ENCODE data around the gene KLHL22. TPM values are rescaled to one million over a fixed set of nuclear protein-coding genes. Genes with fewer than 3 reads are reported as not detected.
A peak's percentile ranks its signal among the peaks of the same experiment; 100 is the strongest.

The KLHL22 gene
- total and polyA plus RNA-seq, 2 of the 8 experiments (the other 6 are each of a cell fraction or from before 2014, with no cell fraction given) = 9.4 to 16.2 TPM

DNA sequence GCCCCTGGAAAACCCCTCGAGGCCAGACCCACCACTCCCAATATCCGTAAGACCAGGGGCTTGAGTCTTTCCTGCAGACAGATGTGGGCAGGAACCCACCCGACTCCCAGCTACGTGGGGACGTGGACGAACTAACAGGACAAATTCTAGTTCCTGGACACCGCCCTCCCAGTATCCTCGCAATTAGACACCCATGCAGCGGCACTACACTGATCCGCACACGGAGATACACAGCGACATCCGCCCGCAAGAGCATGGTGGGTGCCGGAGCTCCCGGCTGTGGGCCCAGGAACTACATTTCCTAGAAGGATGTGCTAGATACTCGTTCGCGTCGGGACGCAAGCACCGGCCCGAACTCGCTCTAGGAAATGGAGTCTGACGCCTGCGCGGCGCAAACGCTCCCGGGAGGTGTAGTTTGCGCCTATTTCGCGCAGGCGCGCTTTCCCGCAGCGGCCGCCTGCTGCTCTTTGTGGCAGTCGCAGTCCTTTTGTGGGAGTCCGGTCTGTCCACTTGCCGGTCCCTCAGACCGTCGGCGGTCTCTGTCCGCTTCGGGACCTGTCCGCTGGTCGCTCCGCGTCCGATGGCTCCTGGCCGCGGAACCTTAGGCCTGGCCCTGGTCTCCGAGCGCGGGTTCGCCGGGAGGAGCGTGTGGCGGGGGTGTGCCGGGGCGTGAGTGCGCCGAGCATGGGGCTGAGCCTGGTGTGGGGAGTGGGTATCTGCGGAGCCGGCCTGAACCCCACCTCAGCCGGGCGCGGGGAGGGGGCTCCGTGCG, 101.7 kb downstream of the KLHL22 start, which contains the start of gene ZNF74:
TSS of gene ZNF74 (plus strand) at position 447 of the 772 bp plus-strand sequence. CDS start 478 bp downstream, outside the sequence.
- POLR2A ChIA-PET (ENCODE audit: partially characterized antibody) = interaction anchor here (0.7 to 1.0 kb wide), 5 partner anchors 14 to 99 kb away, joined by 3 to 5 read pairs (median 3); no protein-coding TSS in a partner anchor
- Histone ChIP-seq H3K18ac (ENCODE audit: extremely low read depth, low read length) (peak within 1 kb of the TSS; percentile 99), H3K23me2 (ENCODE audit: low read depth, low read length) (peaks cover 5% of the 10 kb centered on the region; the same call in 1 of the 2 replicates), H3K27me3 (replicated peaks in 1 of 4; ENCODE audit: control insufficient read depth in 3 of 4, extremely low read depth in 1 of 4, insufficient read depth in 3 of 4, low read length in 3 of 4) (no peaks in the 10 kb centered on the region), H4K20me1 (replicated peaks in 1 of 2; ENCODE audit: control insufficient read depth in 1 of 2, insufficient read depth in 2 of 2, low read length in 2 of 2) (peaks cover 2 to 10% of the 10 kb centered on the region in 2 experiments), H2AFZ (ENCODE audit: low read length) (peak within 1 kb of the TSS; percentile 93), H3K9ac (replicated peaks in 1 of 4; ENCODE audit: extremely low read depth in 1 of 4, low read depth in 3 of 4, low read length in 3 of 4) (peak within 1 kb of the TSS; percentile 79 to 91 (median 84)), H4K8ac (ENCODE audit: extremely low read depth, insufficient read depth, low read length) (peak within 1 kb of the TSS; percentile 92), H4K5ac (ENCODE audit: insufficient read length, low read depth, low read length) (peak within 1 kb of the TSS; percentile 87), H3K79me1 (ENCODE audit: low read depth, low read length) (peaks cover 7% of the 10 kb centered on the region; the same call in 1 of the 2 replicates), H3K27ac (ENCODE audit: low read depth, low read length) (peak within 1 kb of the TSS; percentile 55; the same call in 1 of the 2 replicates), H3K14ac (ENCODE audit: insufficient read length) (no peak within 1 kb of the TSS), H3K4ac (replicated peaks; ENCODE audit: insufficient read length, low read depth, low read length) (peak within 1 kb of the TSS; percentile 90), H2AK5ac (ENCODE audit: low read depth, low read length) (peak within 1 kb of the TSS; percentile 71; the same call in 1 of the 2 replicates), H3K23ac (ENCODE audit: insufficient read length) (no peak within 1 kb of the TSS), H3K4me2 (ENCODE audit: insufficient read depth in 1 of 2, low read depth in 2 of 2, low read length in 2 of 2) (peak within 1 kb of the TSS; percentile 87 to 92), H2BK12ac (ENCODE audit: low read depth, low read length) (peak within 1 kb of the TSS; percentile 64; the same call in 1 of the 2 replicates), H2BK5ac (ENCODE audit: low read depth, low read length) (no peak within 1 kb of the TSS; the same call in 1 of the 2 replicates), H3K4me1 (replicated peaks in 1 of 4; ENCODE audit: control insufficient read depth in 3 of 4, insufficient read depth in 4 of 4, low read length in 3 of 4) (peaks cover 0 to 10% (median 8%) of the 10 kb centered on the region in 4 experiments; a peak in 5 of 7 replicates), H3K4me3 (ENCODE audit: extremely low read depth in 1 of 4, insufficient read depth in 2 of 4, low read depth in 3 of 4, low read length in 4 of 4) (peak within 1 kb of the TSS; percentile 77 to 97 (median 89)), H2BK20ac (ENCODE audit: low read length) (no peak within 1 kb of the TSS), H3K9me3 (ENCODE audit: insufficient read depth in 2 of 2, low read depth in 1 of 2, low read length in 1 of 2) (no peaks in the 10 kb centered on the region), H3K36me3 (ENCODE audit: control insufficient read depth in 2 of 4, insufficient read depth in 4 of 4, low read length in 3 of 4) (no peaks in the 10 kb centered on the region; a peak in 2 of 8 replicates), H3K56ac (replicated peaks; ENCODE audit: insufficient read length, low read depth, low read length) (peak within 1 kb of the TSS; percentile 91), H2BK15ac (ENCODE audit: low read length) (peak within 1 kb of the TSS; percentile 94; the same call in 1 of the 2 replicates), H4K91ac (replicated peaks; ENCODE audit: insufficient read length, low read length) (peak within 1 kb of the TSS; percentile 56), H2BK120ac (replicated peaks; ENCODE audit: low read depth, low read length) (no peak within 1 kb of the TSS), H3K79me2 (ENCODE audit: control insufficient read depth in 1 of 2, insufficient read depth in 2 of 2, low read length in 2 of 2) (peaks cover 4 to 39% of the 10 kb centered on the region in 2 experiments; a peak in 2 of 4 replicates)
- 5% methylated on average over 70 of the region's 71 CpGs; no CpG with 5 or more reads in 1 of the 2 experiments for WGBS, 2 experiments (ENCODE audit: extremely low coverage in 1 of 2, insufficient coverage in 1 of 2, insufficient read length in 1 of 2, insufficient replicate concordance in 2 of 2, low coverage in 1 of 2, low lambda C conversion rate in 2 of 2, missing lambda C conversion rate in 1 of 2)
- DNase-seq (ENCODE audit: low read depth in 1 of 2, low spot score in 2 of 2) (peak; percentile 76 to 86), FAIRE-seq (no peak)
- CTCF ChIA-PET (ENCODE audit: partially characterized antibody) = interaction anchor here (1.3 to 1.4 kb wide), 2 partner anchors 13 to 39 kb away, joined by 3 to 6 read pairs; no protein-coding TSS in a partner anchor

All from H1 (cell line).